ENCODE measurements around the gene CCDC142.

DNA sequence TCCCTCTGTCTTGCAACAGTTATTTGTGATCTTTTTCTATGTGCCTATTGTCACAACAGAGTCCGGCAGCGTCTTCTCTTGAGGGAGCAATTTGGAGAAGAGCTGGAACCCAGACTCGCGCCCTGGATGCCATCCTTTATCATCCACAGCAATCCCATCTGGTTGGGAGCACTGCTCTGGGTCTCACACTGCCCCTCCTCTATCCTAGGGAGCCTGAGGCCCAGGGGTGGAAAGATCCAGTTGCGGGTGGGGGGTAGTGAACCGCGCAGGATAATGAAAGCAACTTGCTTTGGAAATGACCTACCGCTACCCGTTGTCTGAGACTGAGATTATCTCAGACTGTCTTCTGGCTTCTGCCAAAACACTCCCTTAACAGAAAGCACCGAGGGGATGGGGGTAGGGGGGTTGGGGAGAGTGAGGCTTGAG, 23.8 kb downstream of the CCDC142 start:
- TF ChIP-seq, protein P1, sequence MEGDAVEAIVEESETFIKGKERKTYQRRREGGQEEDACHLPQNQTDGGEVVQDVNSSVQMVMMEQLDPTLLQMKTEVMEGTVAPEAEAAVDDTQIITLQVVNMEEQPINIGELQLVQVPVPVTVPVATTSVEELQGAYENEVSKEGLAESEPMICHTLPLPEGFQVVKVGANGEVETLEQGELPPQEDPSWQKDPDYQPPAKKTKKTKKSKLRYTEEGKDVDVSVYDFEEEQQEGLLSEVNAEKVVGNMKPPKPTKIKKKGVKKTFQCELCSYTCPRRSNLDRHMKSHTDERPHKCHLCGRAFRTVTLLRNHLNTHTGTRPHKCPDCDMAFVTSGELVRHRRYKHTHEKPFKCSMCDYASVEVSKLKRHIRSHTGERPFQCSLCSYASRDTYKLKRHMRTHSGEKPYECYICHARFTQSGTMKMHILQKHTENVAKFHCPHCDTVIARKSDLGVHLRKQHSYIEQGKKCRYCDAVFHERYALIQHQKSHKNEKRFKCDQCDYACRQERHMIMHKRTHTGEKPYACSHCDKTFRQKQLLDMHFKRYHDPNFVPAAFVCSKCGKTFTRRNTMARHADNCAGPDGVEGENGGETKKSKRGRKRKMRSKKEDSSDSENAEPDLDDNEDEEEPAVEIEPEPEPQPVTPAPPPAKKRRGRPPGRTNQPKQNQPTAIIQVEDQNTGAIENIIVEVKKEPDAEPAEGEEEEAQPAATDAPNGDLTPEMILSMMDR (conservative IDR thresholded peaks at IDR 0.05), result no peak
- no peak for TF ChIP-seq EZH2 (IDR thresholded peaks at IDR 0.05; ENCODE audit: low read depth)
